Thoracic aorta (tissue), 2 donors: ENCODE data around the gene ACSS1. TPM values are rescaled to one million over a fixed set of nuclear protein-coding genes. Genes with fewer than 3 reads are reported as not detected.

Source experiments
- ATAC-seq: fragments of 150-250 bp; one replicate; pipeline ENCODE4 v1.8.0; 2017; ENCODE audit warnings: low read depth; ENCODE audit not compliant: insufficient number of reproducible peaks, low FRiP score
- DNase-seq: peaks from one replicate; pipeline ENCODE4 v3.0.0-alpha.2; 2020; ENCODE audit warnings: low spot score
- H3K27ac ChIP-seq, 2 donors: fragments of 200-600 bp; sonication (generic); 1 replicate in 1 of 2; 2 replicates in 1 of 2; pipeline ENCODE4 v1.5.1; 2016; ENCODE audit warnings: mild to moderate bottlenecking in 2 of 2, moderate library complexity in 2 of 2
- H3K27me3 ChIP-seq: fragments of 200-600 bp; sonication (generic); replicated peaks from 2 replicates; pipeline ENCODE4 v1.6.0; 2016; ENCODE audit warnings: mild to moderate bottlenecking; ENCODE audit not compliant: insufficient read depth
- H3K36me3 ChIP-seq: fragments of 200-600 bp; sonication (generic); one replicate; pipeline ENCODE4 v1.5.1; 2016
- H3K4me1 ChIP-seq, 2 donors: fragments of 200-600 bp; sonication (generic); 1 replicate in 1 of 2; 2 replicates in 1 of 2; pipeline versions ENCODE4 v1.5.1 to v1.6.0; 2016; ENCODE audit warnings: low read depth in 2 of 2, mild to moderate bottlenecking in 1 of 2; ENCODE audit not compliant: control insufficient read depth in 1 of 2
- H3K4me3 ChIP-seq: fragments of 200-600 bp; sonication (generic); 2 replicates; pipeline ENCODE4 v1.5.1; 2016; ENCODE audit warnings: mild to moderate bottlenecking
- H3K9me3 ChIP-seq: fragments of 200-600 bp; sonication (generic); 2 replicates; pipeline ENCODE4 v1.5.1; 2016
- total RNA-seq, 2 donors: library from RNA; depleted of rRNA; stranded (reverse); fragments of >200 nt; gene quantifications; one replicate each; pipeline versions ENCODE4 v1.1.0 to v1.2.3, GENCODE V29; 2016
- TF ChIP-seq, protein P1 (sequence below): fragments of 200-600 bp; sonication (generic); IDR thresholded peaks from one replicate; pipeline ENCODE4 v1.5.1; 2019; ENCODE audit warnings: antibody characterized with exemption

Gene ACSS1
- total RNA-seq, 2 donors from 2014 or later, result 26.0 to 31.7 TPM

DNA sequence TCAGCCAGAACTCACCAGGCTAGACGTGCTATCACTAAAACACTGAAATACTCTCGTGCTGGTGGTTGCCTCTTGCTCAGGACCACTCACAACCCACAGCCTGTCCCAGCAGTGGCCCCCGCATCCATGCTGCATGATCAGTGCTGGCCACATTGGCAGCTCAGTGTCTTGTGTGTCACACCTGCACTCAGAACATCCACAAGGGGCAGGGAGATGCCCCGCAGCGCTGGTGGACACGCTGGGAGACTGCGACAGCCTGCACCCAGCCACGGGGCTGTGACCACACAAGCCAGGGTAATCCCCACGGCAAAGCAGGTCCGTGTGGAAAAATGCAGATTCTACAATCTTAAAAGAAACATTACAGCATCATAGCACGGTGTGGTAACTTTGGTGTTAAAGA, 41.5 kb downstream of the ACSS1 start:
- H3K4me1 ChIP-seq, result no peaks in the 10 kb centered on the region
- TF ChIP-seq, protein P1, sequence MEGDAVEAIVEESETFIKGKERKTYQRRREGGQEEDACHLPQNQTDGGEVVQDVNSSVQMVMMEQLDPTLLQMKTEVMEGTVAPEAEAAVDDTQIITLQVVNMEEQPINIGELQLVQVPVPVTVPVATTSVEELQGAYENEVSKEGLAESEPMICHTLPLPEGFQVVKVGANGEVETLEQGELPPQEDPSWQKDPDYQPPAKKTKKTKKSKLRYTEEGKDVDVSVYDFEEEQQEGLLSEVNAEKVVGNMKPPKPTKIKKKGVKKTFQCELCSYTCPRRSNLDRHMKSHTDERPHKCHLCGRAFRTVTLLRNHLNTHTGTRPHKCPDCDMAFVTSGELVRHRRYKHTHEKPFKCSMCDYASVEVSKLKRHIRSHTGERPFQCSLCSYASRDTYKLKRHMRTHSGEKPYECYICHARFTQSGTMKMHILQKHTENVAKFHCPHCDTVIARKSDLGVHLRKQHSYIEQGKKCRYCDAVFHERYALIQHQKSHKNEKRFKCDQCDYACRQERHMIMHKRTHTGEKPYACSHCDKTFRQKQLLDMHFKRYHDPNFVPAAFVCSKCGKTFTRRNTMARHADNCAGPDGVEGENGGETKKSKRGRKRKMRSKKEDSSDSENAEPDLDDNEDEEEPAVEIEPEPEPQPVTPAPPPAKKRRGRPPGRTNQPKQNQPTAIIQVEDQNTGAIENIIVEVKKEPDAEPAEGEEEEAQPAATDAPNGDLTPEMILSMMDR, result no peak
- no peak overlapping the region for H3K4me3 ChIP-seq
- no peak overlapping the region for H3K27ac ChIP-seq
- DNase-seq, result no peak
- H3K9me3 ChIP-seq, result no peaks in the 10 kb centered on the region
- H3K27me3 ChIP-seq, result no peaks in the 10 kb centered on the region
- no peak for ATAC-seq
- H3K36me3 ChIP-seq, result peaks cover 58% of the 10 kb centered on the region

DNA sequence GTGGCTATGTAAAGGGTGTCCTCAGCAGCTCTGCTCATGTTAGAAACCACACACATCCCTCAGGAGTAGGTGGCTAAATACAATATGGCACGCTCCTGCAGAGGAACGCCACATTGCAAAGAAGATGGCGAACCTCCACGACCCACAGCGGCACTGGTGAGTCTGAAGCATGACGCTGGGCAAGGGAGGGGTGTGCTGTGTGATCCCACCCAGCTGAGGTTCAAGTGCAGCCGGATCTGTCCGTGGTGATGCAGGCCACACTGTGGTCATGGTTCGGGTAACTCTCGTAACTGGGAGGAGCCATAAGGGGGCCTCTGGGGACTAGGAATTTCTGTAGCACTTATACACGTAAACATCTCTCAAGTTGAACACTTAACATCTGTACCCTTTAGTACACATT, 42.0 kb downstream of the ACSS1 start:
- DNase-seq (no peak), ATAC-seq (no peak)
- no peaks in the 10 kb centered on the region for H3K27me3 ChIP-seq
- no peaks in the 10 kb centered on the region for H3K9me3 ChIP-seq
- no peaks in the 10 kb centered on the region for H3K4me1 ChIP-seq
- TF ChIP-seq, protein P1, result no peak
- H3K36me3 ChIP-seq, result peaks cover 62% of the 10 kb centered on the region
- H3K27ac ChIP-seq, result no peak overlapping the region
- no peak overlapping the region for H3K4me3 ChIP-seq

DNA sequence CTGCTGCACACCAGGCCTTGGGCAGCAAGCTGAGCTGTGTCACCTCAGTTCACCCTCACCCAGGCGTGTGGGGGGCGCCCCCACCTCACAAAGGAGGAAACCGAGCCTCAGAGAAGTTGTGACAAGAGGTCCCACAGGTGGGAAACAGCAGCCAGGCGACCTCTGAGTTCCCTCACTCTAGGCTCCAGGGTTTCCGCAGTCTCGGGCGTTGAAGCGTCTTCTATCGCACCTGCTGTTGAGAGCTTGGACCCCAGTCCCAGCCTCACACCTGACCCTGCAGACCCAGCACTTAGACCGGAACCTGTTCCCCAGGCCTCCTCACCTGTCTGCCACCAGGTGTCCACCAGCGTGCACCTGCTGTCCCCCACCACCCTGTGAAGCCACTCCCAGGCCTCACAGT, 43.1 kb downstream of the ACSS1 start:
- Histone ChIP-seq H3K27me3 (no peaks in the 10 kb centered on the region), H3K9me3 (no peaks in the 10 kb centered on the region), H3K4me1 (no peaks in the 10 kb centered on the region), H3K36me3 (peaks cover 69% of the 10 kb centered on the region), H3K27ac (no peak overlapping the region), H3K4me3 (no peak overlapping the region)
- ATAC-seq, result no peak
- no peak for DNase-seq
- TF ChIP-seq, protein P1, result no peak

DNA sequence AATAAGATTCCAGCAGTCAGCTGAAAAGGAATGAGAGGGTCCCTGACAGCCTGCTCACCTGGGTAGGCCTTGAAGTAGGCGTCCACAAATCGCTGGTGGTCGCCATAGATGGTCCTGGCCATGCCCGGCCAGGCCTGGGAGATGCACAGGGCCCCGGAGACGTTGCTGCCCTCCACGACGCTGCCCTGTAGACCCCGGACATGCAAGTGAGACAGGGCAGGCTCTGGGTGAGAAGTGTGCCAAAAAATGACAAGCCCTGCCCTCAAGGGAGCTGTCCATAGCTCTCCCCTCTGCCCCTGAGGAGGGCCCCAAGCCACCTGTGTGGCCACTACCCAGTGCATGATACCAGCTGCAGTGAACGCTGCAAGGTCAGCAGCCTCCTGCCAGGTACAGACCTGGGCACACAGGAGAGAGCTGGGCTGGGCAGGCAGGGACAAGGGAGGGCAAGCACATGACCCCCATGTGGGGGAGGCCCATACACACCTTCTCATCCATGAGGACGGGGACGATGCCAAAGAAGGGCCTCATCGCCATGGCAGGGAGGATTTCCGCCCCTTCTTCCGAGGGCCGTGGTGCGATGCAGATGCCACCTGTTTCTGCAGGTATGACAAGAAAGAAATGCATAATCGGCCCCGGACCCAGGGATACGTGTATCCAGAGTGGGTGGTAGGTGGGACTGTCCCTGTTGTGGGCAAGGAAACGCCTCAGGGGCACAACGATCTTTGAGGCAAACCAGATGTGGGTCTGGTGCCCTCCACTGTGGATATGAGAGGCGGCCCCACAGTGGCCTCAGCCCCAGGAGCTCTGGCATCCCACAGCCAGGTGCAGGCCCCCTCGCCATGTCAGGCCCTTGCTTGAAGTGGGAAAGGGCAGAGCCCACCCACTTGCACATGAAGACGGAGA, 44.2 kb downstream of the ACSS1 start:
- H3K27ac ChIP-seq, result no peak overlapping the region
- H3K4me3 ChIP-seq, result no peak overlapping the region
- DNase-seq (no peak), ATAC-seq (no peak)
- TF ChIP-seq, protein P1, result no peak
- H3K9me3 ChIP-seq, result no peaks in the 10 kb centered on the region
- H3K4me1 ChIP-seq, result no peaks in the 10 kb centered on the region
- peaks cover 63% of the 10 kb centered on the region for H3K36me3 ChIP-seq
- no peaks in the 10 kb centered on the region for H3K27me3 ChIP-seq

DNA sequence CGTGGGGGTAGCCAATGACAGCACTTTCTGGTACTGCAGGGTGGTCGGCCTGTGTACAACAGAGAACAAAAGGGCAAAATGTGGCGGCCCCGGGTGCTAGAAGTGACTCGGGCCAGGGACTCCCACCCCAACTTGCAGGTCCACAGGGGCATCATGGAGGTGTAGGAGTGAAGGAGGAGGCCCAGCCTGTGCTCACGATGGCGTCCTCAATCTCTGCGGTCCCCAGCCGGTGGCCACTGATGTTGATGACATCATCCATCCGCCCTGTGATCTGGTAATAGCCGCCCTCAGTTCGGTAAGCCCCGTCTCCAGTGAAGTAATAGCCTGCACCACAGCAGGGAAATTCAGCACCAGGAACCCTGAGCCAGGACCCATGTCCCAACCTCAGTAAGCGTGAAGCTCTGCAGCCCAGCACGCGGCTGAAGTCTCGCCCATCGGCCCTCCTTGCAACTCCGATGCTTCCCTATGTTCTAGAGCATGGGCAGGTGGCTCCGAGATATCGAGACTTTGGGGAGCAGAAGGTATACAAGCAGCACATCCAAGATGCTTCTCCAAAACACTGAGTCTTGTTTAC, 45.2 kb downstream of the ACSS1 start:
- no peak for DNase-seq
- H3K4me1 ChIP-seq, result no peaks in the 10 kb centered on the region
- ATAC-seq, result no peak
- TF ChIP-seq, protein P1, result no peak
- H3K27me3 ChIP-seq, result no peaks in the 10 kb centered on the region
- H3K4me3 ChIP-seq, result no peak overlapping the region
- H3K9me3 ChIP-seq, result no peaks in the 10 kb centered on the region
- H3K36me3 ChIP-seq, result peaks cover 73% of the 10 kb centered on the region
- no peak overlapping the region for H3K27ac ChIP-seq
